Activated gamma-delta T cell (primary cell): ENCODE data around the gene PTPRN2.

Experiments
- DNase-seq: peaks from one replicate; lab custom pipeline; 2025; lab: John Stamatoyannopoulos, UW

The PTPRN2 gene

DNA sequence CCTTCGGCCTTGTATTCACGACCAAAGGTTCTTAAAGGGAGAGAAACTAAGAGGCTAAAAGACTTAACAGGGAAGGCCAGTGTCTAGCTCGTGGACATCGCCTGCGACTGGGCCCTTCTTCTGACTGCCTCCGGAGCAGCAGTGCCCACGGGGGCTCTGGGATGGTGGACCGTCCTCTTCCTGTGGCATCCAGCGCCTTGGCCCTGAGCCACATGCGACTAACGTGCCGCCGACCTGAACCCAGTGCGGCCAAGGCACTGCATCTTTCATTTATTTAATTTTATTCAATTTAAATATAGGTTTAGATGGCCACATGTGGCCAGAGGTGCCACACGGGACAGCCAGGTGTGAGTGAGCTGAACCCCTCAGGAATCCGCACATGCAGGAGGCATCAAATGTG lies 451.7 kb downstream of the PTPRN2 start:
- DNase-seq, result no peak

DNA sequence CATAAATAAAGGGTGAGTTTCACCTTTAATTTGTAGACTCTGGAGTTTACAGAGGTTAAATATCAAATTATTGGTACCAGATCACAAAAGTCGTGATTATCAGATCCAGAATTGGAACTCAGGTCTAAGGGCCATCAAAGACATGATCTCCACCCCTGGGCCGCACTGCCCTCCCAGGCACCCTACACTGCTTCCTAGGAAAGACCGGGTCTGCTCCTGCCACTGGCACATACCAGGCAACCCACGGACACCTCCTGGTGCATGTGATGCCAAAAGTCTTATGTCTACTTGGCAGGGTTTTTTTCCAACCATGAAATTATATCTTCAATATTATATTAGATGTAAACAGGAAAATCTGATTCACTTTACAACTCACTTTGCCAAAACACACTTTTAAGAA lies 452.8 kb downstream of the PTPRN2 start:
- no peak for DNase-seq

GRCh38 chr7:158133515-158134271 lies 453.9 kb downstream of the PTPRN2 start:
- DNase-seq, result no peak

GRCh38 chr7:158133057-158133456 lies 454.6 kb downstream of the PTPRN2 start:
- no peak for DNase-seq

GRCh38 chr7:158130023-158130409 lies 457.6 kb downstream of the PTPRN2 start:
- no peak for DNase-seq

- no peak for DNase-seq
Observed at GRCh38 chr7:158129037-158130022, 458.3 kb downstream of the PTPRN2 start.

- no peak for DNase-seq
Observed at GRCh38 chr7:158128572-158128971, 459.1 kb downstream of the PTPRN2 start.

DNA sequence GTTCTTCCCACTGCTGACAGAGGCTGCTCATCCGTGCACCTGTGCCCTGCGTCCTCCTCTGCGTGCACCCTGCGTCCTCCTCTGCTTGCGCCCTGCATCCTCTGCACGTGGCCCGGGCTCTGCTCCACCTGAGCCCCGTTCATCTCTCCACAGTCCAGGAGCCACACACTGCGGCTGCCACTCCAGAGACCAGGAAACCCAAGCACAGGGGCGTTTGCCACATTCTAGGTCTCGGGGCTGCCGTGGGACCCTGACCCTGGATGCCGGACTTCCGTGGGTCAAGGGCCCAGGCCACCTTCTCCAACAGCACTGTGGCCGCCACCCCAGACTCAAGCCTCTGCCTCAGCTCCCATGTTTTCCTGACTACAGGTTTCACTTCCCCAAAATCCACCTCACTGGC lies 460.4 kb downstream of the PTPRN2 start:
- DNase-seq, result no peak

GRCh38 chr7:158126661-158127060 lies 461.0 kb downstream of the PTPRN2 start:
- no peak for DNase-seq

GRCh38 chr7:158125721-158126120 lies 461.9 kb downstream of the PTPRN2 start:
- DNase-seq, result no peak

DNA sequence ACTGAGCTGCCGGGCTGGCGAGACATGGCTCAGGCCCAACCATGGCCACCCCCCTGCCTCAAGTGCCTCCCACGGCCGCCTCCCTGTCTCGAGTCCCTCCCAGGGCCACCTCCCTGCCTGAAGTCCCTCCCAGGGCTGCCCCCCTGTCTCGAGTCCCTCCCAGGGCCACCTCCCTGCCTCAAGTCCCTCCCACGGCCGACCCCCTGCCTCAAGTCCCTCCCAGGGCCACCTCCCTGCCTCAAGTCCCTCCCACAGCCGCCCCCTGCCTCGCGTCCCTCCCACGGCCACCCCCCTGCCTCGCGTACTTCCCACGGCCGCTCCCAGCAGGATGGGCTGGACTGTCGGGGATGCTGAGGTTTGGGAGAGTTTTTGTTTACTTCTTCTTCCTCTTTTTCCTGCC lies 462.5 kb downstream of the PTPRN2 start:
- no peak for DNase-seq

- no peak for DNase-seq
Observed at GRCh38 chr7:158124671-158125079, 462.9 kb downstream of the PTPRN2 start.

GRCh38 chr7:158123753-158124152 lies 463.9 kb downstream of the PTPRN2 start:
- DNase-seq, result no peak

- DNase-seq, result no peak
Observed at GRCh38 chr7:158123214-158123613, 464.4 kb downstream of the PTPRN2 start.

DNA sequence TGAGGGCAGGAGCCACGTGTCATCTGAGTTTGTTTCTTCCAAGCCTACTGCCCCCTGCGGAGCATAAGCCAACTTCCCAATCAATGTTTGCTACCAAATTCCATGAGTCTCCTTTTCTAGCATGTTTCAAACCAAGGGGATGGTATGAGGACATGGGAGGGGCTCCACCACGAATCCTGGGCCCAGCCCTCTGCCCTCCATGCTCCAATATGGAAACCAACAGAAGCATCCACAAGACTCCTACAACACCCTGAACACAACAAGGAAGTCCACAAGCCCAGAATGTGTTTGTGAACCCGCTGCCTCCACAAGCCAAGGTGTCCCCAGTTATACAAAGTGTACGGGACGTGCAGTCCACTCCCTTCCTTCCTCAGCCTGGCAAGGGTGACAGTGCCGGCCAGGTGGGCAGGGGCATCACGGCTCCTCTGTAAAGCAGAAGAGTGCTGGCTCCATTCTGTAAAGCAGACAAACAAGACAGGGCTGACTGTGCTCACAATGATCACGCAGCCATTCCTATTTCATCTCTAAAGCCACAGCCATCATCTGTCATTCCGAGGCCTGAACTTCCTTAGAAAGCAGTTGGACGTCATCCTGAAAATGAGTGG lies 466.1 kb downstream of the PTPRN2 start:
- no peak for DNase-seq

DNA sequence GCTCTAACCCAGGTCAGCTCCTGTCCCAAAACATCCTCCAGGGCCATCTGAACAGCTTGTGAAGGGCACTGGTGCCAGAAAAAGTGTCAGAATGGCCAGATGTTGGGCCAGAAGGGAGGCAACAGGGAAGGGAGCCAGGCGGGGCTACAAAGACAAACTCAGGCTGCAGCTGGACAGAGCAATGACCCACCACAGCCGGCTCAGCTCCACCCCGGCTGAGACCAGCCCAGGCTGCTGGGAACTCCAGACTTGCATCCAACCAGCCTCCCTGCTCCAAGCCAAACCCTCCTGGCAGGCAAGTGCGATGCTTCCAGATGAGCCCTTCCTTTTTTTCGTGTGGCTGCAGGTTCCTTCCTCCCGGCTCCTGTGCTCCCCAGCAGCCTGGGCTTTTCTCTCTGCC lies 466.9 kb downstream of the PTPRN2 start:
- no peak for DNase-seq

DNA sequence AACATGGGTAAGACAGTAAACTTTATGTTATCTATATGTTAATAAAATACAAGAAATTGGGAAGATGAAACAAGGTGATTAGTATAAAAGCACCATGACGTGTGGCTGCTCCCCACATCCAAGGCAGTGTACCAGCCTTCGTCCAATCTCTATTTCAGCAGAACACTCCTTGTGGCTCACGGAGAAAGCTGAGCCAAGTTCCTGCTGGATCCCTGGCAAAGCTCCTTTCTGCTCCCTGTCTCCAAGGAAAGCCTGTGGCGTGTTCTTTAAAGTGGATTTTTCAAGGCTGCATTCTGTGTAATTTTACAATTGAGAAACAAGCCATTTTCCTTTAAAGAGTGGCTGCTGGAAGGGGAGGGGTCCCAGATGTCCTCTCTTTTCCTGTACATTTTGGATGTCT lies 467.3 kb downstream of the PTPRN2 start:
- no peak for DNase-seq

- no peak for DNase-seq
Observed at GRCh38 chr7:158117341-158118222, 470.0 kb downstream of the PTPRN2 start.

GRCh38 chr7:158116235-158116634 lies 471.4 kb downstream of the PTPRN2 start:
- no peak for DNase-seq

GRCh38 chr7:158114056-158114850 lies 473.4 kb downstream of the PTPRN2 start:
- no peak for DNase-seq
